AG04450 (cell line): Measurements from ENCODE around the gene ACOX2. TPM values are rescaled to one million over a fixed set of nuclear protein-coding genes. Genes with fewer than 3 reads are reported as not detected.
A peak's percentile ranks its signal among the peaks of the same experiment; 100 is the strongest.

Source experiments
- CTCF ChIA-PET: fragments of 300-600, 350-600 bp; formaldehyde crosslinking; extraction: SDS; loops from one replicate; lab custom pipeline; 2022; ENCODE audit warnings: antibody characterized with exemption, inconsistent platforms; lab: Charles Lee
- POLR2A ChIA-PET: fragments of 350-600 bp; formaldehyde crosslinking; extraction: SDS; loops from one replicate; lab custom pipeline; 2021; ENCODE audit warnings: antibody characterized with exemption, inconsistent platforms; lab: Yijun Ruan, JAX
- DNase-seq: peaks from one replicate; pipeline ENCODE4 v3.0.0-alpha.2; 2011; ENCODE audit warnings: low read depth, low spot score
- H3K27ac ChIP-seq: one replicate; pipeline ENCODE4 v1.5.1; 2012; ENCODE audit warnings: low read depth, low read length, control low read depth
- H3K27me3 ChIP-seq: one replicate; pipeline ENCODE4 v1.6.0; 2012; ENCODE audit warnings: low read length; ENCODE audit not compliant: control insufficient read depth, insufficient read depth
- H3K4me3 ChIP-seq: 2 replicates; pipeline ENCODE4 v1.5.1; 2011; ENCODE audit warnings: mild to moderate bottlenecking, low read depth, low read length, control low read depth
- H3K9me3 ChIP-seq: 2 replicates; pipeline ENCODE4 v1.5.1; 2012; ENCODE audit warnings: low read length; ENCODE audit not compliant: control insufficient read depth, insufficient read depth
- polyA plus RNA-seq: library from polyadenylated mRNA; depleted of rRNA; stranded (reverse); fragments of >200 nt; gene quantifications from 2 replicates; pipeline ENCODE4 v1.2.3, GENCODE V29; 2011
- TF ChIP-seq, protein P1 (sequence below): IDR thresholded peaks from 2 replicates; pipeline ENCODE4 v1.5.1; 2011; ENCODE audit warnings: low read depth, low read length, control low read depth, inconsistent platforms

The ACOX2 gene
- polyA plus RNA-seq, 1 experiment = 27.8 TPM

DNA sequence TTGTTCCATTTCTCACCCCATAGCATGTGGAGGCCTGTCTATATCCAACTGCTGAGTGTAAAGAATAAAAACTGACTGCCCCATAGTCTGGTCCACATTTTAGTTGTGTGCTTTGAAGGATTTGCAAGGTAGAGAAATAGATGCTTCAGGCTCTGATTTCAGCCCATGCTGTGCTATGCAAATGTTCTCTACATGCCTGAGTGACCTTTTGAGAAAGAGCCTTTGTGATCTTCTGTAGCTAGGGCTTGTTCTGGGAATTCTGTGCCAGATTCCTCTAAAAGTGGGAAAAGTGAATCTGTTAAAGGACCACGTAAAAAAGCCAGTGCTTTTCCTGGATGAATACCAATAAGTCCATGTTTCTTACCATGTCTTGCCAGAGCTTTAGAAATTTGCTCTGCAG, 39.9 kb downstream of the ACOX2 start:
- no peaks in the 10 kb centered on the region for H3K27me3 ChIP-seq
- H3K4me3 ChIP-seq = no peak overlapping the region
- no peak overlapping the region for H3K27ac ChIP-seq
- no peak for DNase-seq
- no peaks in the 10 kb centered on the region for H3K9me3 ChIP-seq
- TF ChIP-seq, protein P1, sequence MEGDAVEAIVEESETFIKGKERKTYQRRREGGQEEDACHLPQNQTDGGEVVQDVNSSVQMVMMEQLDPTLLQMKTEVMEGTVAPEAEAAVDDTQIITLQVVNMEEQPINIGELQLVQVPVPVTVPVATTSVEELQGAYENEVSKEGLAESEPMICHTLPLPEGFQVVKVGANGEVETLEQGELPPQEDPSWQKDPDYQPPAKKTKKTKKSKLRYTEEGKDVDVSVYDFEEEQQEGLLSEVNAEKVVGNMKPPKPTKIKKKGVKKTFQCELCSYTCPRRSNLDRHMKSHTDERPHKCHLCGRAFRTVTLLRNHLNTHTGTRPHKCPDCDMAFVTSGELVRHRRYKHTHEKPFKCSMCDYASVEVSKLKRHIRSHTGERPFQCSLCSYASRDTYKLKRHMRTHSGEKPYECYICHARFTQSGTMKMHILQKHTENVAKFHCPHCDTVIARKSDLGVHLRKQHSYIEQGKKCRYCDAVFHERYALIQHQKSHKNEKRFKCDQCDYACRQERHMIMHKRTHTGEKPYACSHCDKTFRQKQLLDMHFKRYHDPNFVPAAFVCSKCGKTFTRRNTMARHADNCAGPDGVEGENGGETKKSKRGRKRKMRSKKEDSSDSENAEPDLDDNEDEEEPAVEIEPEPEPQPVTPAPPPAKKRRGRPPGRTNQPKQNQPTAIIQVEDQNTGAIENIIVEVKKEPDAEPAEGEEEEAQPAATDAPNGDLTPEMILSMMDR = no peak
- CTCF ChIA-PET = interaction anchor here (3.1 kb wide), 1 partner anchor 33 kb away, joined by 12 read pairs; no protein-coding TSS in a partner anchor
- POLR2A ChIA-PET = no interaction called here

DNA sequence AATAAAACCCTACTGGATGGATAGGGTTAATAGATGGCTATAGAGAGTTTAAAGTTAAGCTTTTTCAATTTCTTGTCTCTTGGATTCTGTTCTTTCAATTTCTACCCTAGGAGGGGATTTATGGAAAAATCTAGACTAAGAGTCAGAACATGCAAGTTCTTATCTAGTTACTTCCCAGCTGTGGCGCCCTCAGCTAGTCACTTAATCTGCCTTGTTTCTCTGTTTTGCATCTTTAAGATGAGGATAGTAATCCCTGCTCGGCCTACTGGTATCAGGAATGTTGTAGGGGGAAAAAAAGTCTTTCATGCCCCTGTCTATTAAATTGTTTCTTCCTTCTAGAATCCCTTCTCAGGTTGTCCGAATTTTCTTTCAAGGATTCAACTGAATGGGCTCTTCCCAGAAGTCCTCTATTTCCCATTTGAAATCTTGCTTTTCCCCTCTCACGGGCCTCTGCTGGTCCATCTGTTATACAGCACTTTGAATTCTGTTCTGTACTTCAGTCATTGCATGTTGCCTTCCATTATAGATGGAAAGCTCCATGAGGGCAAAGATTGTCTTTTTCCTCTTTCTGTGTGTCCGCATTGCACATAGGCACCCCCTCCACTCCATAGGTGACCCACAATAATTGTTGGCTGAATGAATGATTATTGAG, 40.7 kb downstream of the ACOX2 start:
- POLR2A ChIA-PET = no interaction called here
- H3K9me3 ChIP-seq = no peaks in the 10 kb centered on the region
- no peaks in the 10 kb centered on the region for H3K27me3 ChIP-seq
- no peak overlapping the region for H3K27ac ChIP-seq
- no peak overlapping the region for H3K4me3 ChIP-seq
- no peak for DNase-seq
- CTCF ChIA-PET = interaction anchor here (2.5 to 3.1 kb wide), 2 partner anchors 32 to 72 kb away, joined by 8 to 12 read pairs; no protein-coding TSS in a partner anchor
- TF ChIP-seq, protein P1 = 0 out of 2 replicates have a peak, but pooled peaks have one; percentile 6

DNA sequence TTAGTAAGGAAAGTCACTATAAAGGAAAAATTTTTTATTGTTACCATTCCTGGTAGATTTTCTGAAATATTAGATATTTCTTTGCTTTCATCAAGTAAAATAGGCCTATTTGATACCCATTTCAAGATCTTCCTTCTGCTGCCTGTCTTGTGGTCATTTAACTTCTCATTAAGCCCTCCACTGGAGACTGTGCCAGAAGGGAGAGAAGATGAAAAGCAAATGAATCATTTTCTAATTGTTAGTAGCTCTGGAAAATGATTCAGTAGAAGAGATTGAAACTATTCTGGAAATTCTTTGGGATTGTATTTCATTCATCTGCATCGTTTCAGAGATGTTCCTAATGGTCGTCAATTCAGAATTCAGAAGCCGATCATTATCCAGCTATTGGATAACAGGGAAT, 41.9 kb downstream of the ACOX2 start:
- CTCF ChIA-PET = interaction anchor here (0.6 to 3.1 kb wide), 8 partner anchors 31 to 165 kb away, joined by 3 to 12 read pairs (median 3); no protein-coding TSS in a partner anchor

DNA sequence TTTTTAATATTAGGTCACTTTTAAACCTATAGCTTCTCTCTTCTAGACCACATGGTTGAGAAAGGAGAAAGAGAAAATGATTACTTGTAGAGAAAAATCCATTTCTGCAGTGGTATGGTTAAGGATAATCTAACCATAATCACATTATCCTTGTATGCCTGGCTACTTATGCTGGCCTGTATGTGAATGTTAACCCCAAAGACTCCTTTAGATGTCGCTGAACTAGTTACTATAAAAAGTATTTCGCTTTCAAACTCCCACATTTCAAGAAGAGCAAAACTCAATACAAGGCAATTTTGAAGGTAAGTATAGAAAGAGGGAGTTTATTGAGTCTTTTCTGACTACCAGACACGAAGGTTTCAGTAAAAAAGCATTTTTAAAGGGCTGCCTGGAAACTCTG, 42.9 kb downstream of the ACOX2 start:
- POLR2A ChIA-PET = no interaction called here
- Histone ChIP-seq H3K27me3 (no peaks in the 10 kb centered on the region), H3K27ac (no peak overlapping the region), H3K9me3 (no peaks in the 10 kb centered on the region), H3K4me3 (no peak overlapping the region)
- TF ChIP-seq, protein P1 = peak; percentile 25; the same call in 1 of the 2 replicates
- DNase-seq = no peak
- CTCF ChIA-PET = interaction anchor here (0.9 to 2.5 kb wide), 6 partner anchors 30 to 136 kb away, joined by 3 to 8 read pairs (median 4); no protein-coding TSS in a partner anchor

More for the DNA sequence above, 41.9 kb downstream of the ACOX2 start:
- no peak overlapping the region for H3K4me3 ChIP-seq
- no peaks in the 10 kb centered on the region for H3K9me3 ChIP-seq
- DNase-seq = no peak
- TF ChIP-seq, protein P1 = no peak
- no peaks in the 10 kb centered on the region for H3K27me3 ChIP-seq
- POLR2A ChIA-PET = no interaction called here
- H3K27ac ChIP-seq = no peak overlapping the region

DNA sequence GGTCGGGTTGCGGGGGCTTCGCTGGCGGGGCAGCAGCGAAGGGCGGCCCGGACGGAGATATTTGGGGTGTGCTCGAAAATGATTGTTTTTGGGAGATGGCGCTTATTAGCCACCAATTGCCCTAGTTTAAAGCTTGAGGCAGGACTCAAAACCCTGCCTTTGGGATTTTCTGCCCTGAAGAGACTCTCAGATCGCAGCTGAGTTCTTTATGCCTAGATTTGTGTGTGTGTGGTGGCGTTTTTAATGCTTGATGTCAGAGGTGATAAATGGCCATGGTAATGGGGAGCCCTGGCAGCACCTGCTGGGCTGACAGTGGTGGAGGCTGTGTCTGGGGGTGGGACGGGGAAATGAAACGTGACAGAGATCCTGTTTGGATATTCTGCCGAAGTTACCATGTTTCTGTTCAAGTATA, 44.5 kb downstream of the ACOX2 start:
- Histone ChIP-seq H3K9me3 (no peaks in the 10 kb centered on the region), H3K27ac (no peak overlapping the region), H3K27me3 (no peaks in the 10 kb centered on the region), H3K4me3 (peak overlapping the region; percentile 84)
- TF ChIP-seq, protein P1 = no peak
- ChIA-PET CTCF (interaction anchor here (0.6 to 2.7 kb wide), 18 partner anchors 10 to 187 kb away, joined by 3 to 16 read pairs (median 4); partner anchors contain the start of genes HTD2 and RPP14), POLR2A (no interaction called here)
- no peak for DNase-seq
